Ovary (tissue), 3 donors: Measurements from ENCODE around the gene WWOX.

Source experiments
- CTCF ChIP-seq, 3 donors: fragments of 450-650 bp in 2 of 3; fragments of 200-600 bp in 1 of 3; IDR thresholded peaks; one replicate each; pipeline versions ENCODE4 v1.5.1 to v1.8.0; 2016 to 2022; ENCODE audit warnings: antibody characterized with exemption in 3 of 3, mild to moderate bottlenecking in 1 of 3
- POLR2A ChIP-seq: fragments of 450-650 bp; IDR thresholded peaks from one replicate; pipeline ENCODE4 v1.6.1; 2017; ENCODE audit warnings: antibody characterized with exemption, mild to moderate bottlenecking, moderate library complexity
- donor health status: DM: no; HTN: no; CAD: no.

- no peak for TF ChIP-seq CTCF (IDR thresholded peaks at IDR 0.05)
- TF ChIP-seq POLR2A, result no peak
Measured at GRCh38 chr16:78792952-78793351, 693.5 kb downstream of the WWOX start.
